Measurements from ENCODE around the gene SPARC.

SPARC gene

DNA sequence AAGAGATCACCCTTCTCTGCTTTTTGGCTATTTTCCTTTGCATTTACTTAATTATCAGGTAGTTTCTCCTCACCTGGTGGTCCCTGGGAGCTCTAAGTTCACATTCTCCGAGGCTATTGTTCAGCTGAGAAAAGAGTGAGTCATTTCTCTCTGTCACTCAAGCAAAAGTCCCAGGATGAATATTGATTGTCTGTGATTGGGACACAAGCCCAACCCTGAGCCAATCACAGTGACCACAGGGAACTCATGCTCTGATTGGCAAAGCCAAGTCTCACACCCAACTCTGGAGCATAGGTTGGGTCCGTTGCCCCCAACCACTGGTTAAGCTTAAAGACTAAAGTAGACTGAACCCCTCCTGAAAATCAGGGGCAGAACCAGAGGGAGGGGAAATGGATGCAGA, 67.8 kb downstream of the SPARC start:
- peak; percentile 10 for DNase-seq

GRCh38 chr5:151617841-151618710, 68.6 kb downstream of the SPARC start:
- DNase-seq = no peak

- DNase-seq = no peak
Observed at GRCh38 chr5:151617383-151617840, 69.3 kb downstream of the SPARC start.

- peak; percentile 29 for DNase-seq
Observed at GRCh38 chr5:151615431-151615830, 71.3 kb downstream of the SPARC start.

DNA sequence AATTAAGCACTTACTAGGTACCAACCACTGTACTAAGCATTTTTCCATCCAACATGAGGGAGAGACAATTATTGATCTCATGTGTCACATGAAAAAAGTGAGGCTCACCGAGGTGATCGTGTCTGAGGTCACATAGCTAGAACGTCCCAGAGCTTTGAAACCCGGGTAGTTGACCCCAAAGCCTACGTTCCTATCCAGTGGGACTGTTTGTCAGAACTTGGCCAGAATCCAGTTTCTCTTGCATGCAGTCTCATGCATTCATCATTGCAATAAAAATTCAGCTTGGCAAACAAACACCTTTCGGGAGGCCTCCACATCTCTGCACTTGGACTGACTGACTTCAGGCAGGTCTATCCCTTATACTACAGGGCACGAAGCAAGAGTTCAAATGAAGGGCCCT, 72.2 kb downstream of the SPARC start:
- no peak for DNase-seq

- DNase-seq = peak; percentile 56
Observed at GRCh38 chr5:151612689-151613427, 73.9 kb downstream of the SPARC start.

DNA sequence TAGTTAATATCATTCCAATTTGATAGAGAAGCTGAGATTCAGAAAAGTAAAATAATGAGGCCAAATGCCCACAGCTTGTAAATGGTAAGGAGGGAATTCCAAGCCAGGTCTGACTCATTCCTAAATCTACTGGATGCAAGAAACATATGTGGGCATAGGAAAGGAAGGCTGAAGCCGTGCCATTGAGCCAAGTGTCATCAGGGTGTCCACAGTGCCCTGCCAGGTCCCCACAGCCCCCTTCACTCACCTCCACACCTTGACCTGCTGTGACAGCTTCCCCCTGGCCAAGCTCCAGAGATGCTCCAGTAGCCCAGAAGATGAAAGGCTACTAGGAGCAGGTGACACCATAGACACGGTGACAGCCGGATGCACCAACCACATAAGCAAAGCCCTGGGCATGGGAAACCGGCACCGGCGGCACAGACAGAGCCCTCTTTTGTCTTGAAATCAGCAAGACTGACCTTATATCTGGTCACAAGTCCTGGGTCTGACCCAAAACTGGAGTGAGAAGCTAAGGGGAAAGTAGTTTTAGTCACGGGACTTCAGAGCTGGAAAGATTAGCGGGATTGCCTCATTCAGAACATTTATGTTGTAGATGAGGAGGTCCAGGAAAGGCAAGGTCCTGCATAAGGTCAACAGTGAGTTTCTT, 75.5 kb downstream of the SPARC start:
- no peak for DNase-seq

Data from activated CD4-positive, alpha-beta T cell treated with anti-CD3 and anti-CD28 coated beads, Interleukin-10, Interleukin-2, amounts not matched to agents 100 ng/mL and 50 ng/mL, durations not matched to agents 16 hours and 8 hours (primary cell).